ENCODE data around the gene GRM5.

The GRM5 gene

GRCh38 chr11:88596786-88597185, 469.0 kb downstream of the GRM5 start:
- FAIRE-seq (no peak), DNase-seq (ENCODE audit: insufficient read length, low spot score) (no peak)

GRCh38 chr11:88594274-88594950, 471.4 kb downstream of the GRM5 start:
- no peak for TF ChIP-seq PAX5 (IDR thresholded peaks at IDR 0.05; ENCODE audit: insufficient read depth, low read length, severe bottlenecking)
- FAIRE-seq: no peak
- DNase-seq (ENCODE audit: insufficient read length, low spot score): no peak

More at GRCh38 chr11:88596786-88597185, 469.0 kb downstream of the GRM5 start:
- TF ChIP-seq POLR2AphosphoS5 (IDR thresholded peaks at IDR 0.05; ENCODE audit: low read depth, low read length) (no peak), POLR2A (IDR thresholded peaks at IDR 0.05; ENCODE audit: low read depth, low read length) (no peak), PAX5 (IDR thresholded peaks at IDR 0.05; ENCODE audit: insufficient read depth, low read length, severe bottlenecking) (no peak), SPI1 (IDR thresholded peaks at IDR 0.05; ENCODE audit: low read depth, low read length) (no peak), TAF1 (IDR thresholded peaks at IDR 0.05; ENCODE audit: low read depth, low read length) (no peak), POU2F2 (IDR thresholded peaks at IDR 0.05; ENCODE audit: low read depth, low read length) (no peak)

- no peak for TF ChIP-seq POU2F2 (IDR thresholded peaks at IDR 0.05; ENCODE audit: low read depth, low read length)
- no peak for TF ChIP-seq POLR2AphosphoS5 (IDR thresholded peaks at IDR 0.05; ENCODE audit: low read depth, low read length)
- no peak for TF ChIP-seq POLR2A (IDR thresholded peaks at IDR 0.05; ENCODE audit: low read depth, low read length)
- TF ChIP-seq TAF1 (IDR thresholded peaks at IDR 0.05; ENCODE audit: low read depth, low read length): no peak
- TF ChIP-seq SPI1 (IDR thresholded peaks at IDR 0.05; ENCODE audit: low read depth, low read length): no peak
- no peak for TF ChIP-seq PAX5 (IDR thresholded peaks at IDR 0.05; ENCODE audit: insufficient read depth, low read length, severe bottlenecking)
- DNase-seq (ENCODE audit: insufficient read length, low spot score): no peak
Measured at GRCh38 chr11:88590361-88590760, 475.4 kb downstream of the GRM5 start.

GRCh38 chr11:88583251-88583650, 482.5 kb downstream of the GRM5 start:
- no peak for DNase-seq (ENCODE audit: insufficient read length, low spot score)
- no peak for FAIRE-seq
- TF ChIP-seq POLR2A (IDR thresholded peaks at IDR 0.05; ENCODE audit: low read depth, low read length) (no peak), POLR2AphosphoS5 (IDR thresholded peaks at IDR 0.05; ENCODE audit: low read depth, low read length) (no peak), POU2F2 (IDR thresholded peaks at IDR 0.05; ENCODE audit: low read depth, low read length) (no peak), SPI1 (IDR thresholded peaks at IDR 0.05; ENCODE audit: low read depth, low read length) (no peak), TAF1 (IDR thresholded peaks at IDR 0.05; ENCODE audit: low read depth, low read length) (no peak), PAX5 (IDR thresholded peaks at IDR 0.05; ENCODE audit: insufficient read depth, low read length, severe bottlenecking) (no peak)

More at GRCh38 chr11:88590361-88590760, 475.4 kb downstream of the GRM5 start:
- FAIRE-seq: no peak

- DNase-seq (ENCODE audit: insufficient read length, low spot score) (no peak), FAIRE-seq (no peak)
- TF ChIP-seq PAX5 (IDR thresholded peaks at IDR 0.05; ENCODE audit: insufficient read depth, low read length, severe bottlenecking): no peak
- no peak for TF ChIP-seq SPI1 (IDR thresholded peaks at IDR 0.05; ENCODE audit: low read depth, low read length)
- TF ChIP-seq POLR2A (IDR thresholded peaks at IDR 0.05; ENCODE audit: low read depth, low read length): no peak
- TF ChIP-seq POU2F2 (IDR thresholded peaks at IDR 0.05; ENCODE audit: low read depth, low read length): no peak
- no peak for TF ChIP-seq POLR2AphosphoS5 (IDR thresholded peaks at IDR 0.05; ENCODE audit: low read depth, low read length)
- no peak for TF ChIP-seq TAF1 (IDR thresholded peaks at IDR 0.05; ENCODE audit: low read depth, low read length)
Measured at GRCh38 chr11:88579466-88579865, 486.3 kb downstream of the GRM5 start.

- FAIRE-seq (no peak), DNase-seq (ENCODE audit: insufficient read length, low spot score) (no peak)
- TF ChIP-seq POLR2A (IDR thresholded peaks at IDR 0.05; ENCODE audit: low read depth, low read length) (no peak), PAX5 (IDR thresholded peaks at IDR 0.05; ENCODE audit: insufficient read depth, low read length, severe bottlenecking) (no peak), POU2F2 (IDR thresholded peaks at IDR 0.05; ENCODE audit: low read depth, low read length) (no peak), TAF1 (IDR thresholded peaks at IDR 0.05; ENCODE audit: low read depth, low read length) (no peak), SPI1 (IDR thresholded peaks at IDR 0.05; ENCODE audit: low read depth, low read length) (no peak), POLR2AphosphoS5 (IDR thresholded peaks at IDR 0.05; ENCODE audit: low read depth, low read length) (no peak)
Measured at GRCh38 chr11:88576741-88577140, 489.0 kb downstream of the GRM5 start.

- FAIRE-seq (no peak), DNase-seq (ENCODE audit: insufficient read length, low spot score) (no peak)
- TF ChIP-seq POLR2A (IDR thresholded peaks at IDR 0.05; ENCODE audit: low read depth, low read length) (no peak), TAF1 (IDR thresholded peaks at IDR 0.05; ENCODE audit: low read depth, low read length) (no peak), SPI1 (IDR thresholded peaks at IDR 0.05; ENCODE audit: low read depth, low read length) (no peak), PAX5 (IDR thresholded peaks at IDR 0.05; ENCODE audit: insufficient read depth, low read length, severe bottlenecking) (no peak), POU2F2 (IDR thresholded peaks at IDR 0.05; ENCODE audit: low read depth, low read length) (no peak), POLR2AphosphoS5 (IDR thresholded peaks at IDR 0.05; ENCODE audit: low read depth, low read length) (no peak)
Measured at GRCh38 chr11:88575916-88576315, 489.9 kb downstream of the GRM5 start.

GRCh38 chr11:88569342-88569741, 496.4 kb downstream of the GRM5 start:
- no peak for DNase-seq (ENCODE audit: insufficient read length, low spot score)
- FAIRE-seq: no peak
- TF ChIP-seq POLR2AphosphoS5 (IDR thresholded peaks at IDR 0.05; ENCODE audit: low read depth, low read length): no peak
- no peak for TF ChIP-seq POU2F2 (IDR thresholded peaks at IDR 0.05; ENCODE audit: low read depth, low read length)
- no peak for TF ChIP-seq POLR2A (IDR thresholded peaks at IDR 0.05; ENCODE audit: low read depth, low read length)
- no peak for TF ChIP-seq TAF1 (IDR thresholded peaks at IDR 0.05; ENCODE audit: low read depth, low read length)
- no peak for TF ChIP-seq SPI1 (IDR thresholded peaks at IDR 0.05; ENCODE audit: low read depth, low read length)
- TF ChIP-seq PAX5 (IDR thresholded peaks at IDR 0.05; ENCODE audit: insufficient read depth, low read length, severe bottlenecking): no peak

GRCh38 chr11:88555829-88556202, 510.0 kb downstream of the GRM5 start:
- FAIRE-seq (no peak), DNase-seq (ENCODE audit: insufficient read length, low spot score) (no peak)
- TF ChIP-seq POLR2A (IDR thresholded peaks at IDR 0.05; ENCODE audit: low read depth, low read length) (no peak), POU2F2 (IDR thresholded peaks at IDR 0.05; ENCODE audit: low read depth, low read length) (no peak), TAF1 (IDR thresholded peaks at IDR 0.05; ENCODE audit: low read depth, low read length) (no peak), SPI1 (IDR thresholded peaks at IDR 0.05; ENCODE audit: low read depth, low read length) (no peak), PAX5 (IDR thresholded peaks at IDR 0.05; ENCODE audit: insufficient read depth, low read length, severe bottlenecking) (no peak), POLR2AphosphoS5 (IDR thresholded peaks at IDR 0.05; ENCODE audit: low read depth, low read length) (no peak)
